Measurements from ENCODE around the gene NAT9.

Gene NAT9

DNA sequence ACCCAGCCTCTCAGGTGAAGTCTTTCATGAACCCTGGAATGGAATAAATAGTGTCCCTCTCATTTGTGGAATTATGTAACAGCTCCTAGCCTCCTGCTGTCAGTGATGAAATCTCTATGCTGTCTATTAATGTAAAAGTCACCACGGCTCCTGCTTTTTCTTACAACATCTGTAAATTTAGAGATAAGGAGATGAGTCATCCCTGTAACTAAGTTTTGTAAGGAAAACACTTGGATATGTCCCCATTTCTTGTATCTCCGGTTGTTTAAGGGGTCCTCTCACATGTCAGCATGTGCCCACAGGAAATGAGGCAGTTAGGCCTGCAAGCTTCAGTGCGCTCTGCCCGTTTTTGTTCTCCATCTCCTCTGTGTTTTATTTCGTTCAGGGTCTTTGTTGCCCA lies 2.8 kb upstream of the NAT9 start:
- DNase-seq, result no peak

DNA sequence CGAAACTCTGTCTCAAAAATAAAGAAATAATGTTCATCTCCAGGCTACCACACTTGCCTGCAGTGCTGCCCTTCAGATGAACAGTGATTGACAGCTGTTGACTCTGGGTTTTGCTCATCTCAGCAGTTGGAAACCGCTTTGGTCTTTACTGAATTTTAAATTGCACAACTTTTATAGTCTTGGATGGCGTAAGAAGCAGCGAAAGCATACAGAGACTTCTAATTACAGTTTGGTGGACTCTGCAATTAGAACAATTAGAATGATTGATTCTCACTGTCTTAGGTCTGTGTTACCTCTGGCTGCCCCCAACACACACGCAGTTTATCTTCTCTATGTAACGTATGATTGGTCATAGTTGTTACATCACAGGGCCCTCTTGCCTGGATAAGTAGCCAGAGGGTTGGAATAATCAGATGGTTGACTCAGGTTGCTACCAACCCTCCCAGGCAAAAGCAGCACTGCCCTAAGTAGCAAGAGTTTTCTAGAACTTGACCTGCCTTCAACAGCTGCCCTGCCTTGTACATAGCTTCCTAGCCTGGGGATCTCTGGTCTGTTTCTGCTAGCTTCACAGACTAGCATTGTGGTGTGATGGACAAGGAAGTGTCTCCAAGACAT lies 1.9 kb upstream of the NAT9 start:
- no peak for DNase-seq

DNA sequence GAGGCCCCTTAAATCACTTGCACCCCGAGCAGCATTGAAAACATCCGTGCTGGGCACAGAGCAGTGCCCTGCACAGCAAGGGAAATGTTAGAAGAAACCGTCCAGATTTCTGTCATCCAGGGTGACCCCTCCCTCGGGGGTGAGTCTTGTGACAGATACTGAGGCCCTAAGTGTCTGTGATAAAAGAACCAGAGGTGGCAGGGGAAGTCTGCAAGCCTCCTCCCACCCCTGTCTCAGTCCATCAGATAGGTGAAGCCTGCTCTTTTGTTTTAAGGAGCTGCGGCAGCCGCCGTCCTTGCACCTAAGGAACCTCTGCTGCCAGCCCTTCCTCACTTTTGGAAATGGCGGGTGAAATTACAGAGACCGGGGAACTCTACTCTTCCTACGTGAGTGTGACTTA lies 845 bp upstream of the NAT9 start:
- DNase-seq, result no peak

DNA sequence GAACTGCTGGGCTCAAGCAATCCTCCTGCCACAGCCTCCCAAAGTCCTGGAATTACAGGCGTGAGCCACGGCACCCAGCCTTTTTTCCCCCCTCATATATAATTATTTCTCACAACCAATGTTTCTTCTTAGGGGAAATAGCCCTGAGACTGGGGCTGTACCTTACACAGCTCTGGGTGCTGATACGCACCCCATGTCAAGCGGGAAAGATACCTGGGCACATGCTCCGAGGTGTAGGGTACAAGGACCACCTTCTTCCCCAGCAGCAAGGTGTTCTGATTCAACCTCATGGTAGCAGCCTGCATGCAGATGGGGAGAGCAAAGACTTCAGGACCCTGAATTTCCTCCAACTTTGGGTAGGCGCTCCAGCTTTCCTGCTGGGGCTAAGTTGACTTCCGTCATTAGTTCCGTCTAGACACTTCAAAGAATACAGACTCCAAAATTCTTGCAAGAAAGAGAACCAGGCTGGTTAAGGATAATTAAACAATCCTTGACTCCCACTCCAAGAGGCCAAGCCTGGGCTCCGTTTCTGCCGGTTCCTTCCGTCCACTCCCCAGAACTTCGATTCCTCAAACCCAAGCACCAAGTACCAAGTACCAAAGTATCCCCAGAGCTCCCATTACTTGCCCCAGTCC lies 619 bp downstream of the NAT9 start:
- DNase-seq, result no peak

DNA sequence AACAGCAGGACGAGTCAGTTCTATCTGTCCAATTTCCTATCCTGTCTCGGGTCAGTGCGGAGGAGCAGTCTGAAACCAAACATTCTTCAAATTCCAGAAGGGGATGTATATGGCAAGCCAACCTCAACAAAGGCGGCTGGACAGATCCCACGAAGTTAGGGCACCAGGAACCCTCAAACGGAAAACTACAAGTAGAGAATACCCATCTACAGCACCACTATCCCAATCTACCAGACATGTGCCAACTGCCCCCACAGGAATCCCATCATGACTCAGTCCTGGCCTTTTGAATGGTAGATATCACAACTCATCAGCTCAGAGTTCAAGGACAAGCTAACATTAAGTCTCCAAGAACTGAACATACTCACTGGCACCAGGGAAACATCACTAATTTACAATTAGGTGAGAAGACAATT lies 2.3 kb downstream of the NAT9 start:
- DNase-seq, result peak; percentile 42

DNA sequence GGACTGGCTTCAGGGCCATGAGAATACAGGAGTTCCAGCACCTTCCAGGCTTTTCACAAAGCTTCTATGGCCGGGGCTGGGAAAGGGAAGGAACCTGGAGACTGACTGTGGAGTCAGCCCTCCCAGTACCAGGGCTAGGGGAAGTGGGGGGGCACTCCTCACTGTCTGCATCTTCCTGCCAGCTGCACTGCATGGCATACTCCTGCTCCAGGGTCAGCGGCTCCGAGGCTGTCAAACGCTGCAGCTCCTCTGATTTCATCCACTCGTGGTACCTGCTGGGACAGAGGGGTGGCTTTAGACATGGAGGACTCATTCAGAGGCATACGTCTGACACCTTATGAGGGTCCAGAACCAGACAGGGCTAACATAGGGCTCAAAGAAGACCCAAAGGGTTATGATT lies 2.7 kb downstream of the NAT9 start:
- DNase-seq, result no peak

DNA sequence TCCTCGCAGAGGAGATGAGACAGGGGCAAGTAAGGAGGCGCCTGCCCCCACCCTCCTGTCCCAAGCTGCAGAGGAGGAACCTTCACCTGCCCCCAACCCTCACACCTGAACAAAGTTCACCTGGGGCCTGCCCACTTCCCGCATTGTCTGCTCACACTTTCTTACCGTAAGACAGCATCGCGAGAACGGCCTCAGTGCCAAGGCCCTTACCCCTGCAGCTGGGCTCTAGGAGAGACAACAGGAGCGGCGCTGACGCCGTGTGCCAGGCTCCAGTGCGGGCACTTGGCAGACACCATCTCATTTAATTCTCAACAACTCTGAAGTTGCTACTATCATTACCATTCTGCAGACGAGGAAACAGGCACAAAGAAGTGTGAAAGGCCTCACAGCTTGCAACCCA lies 4.1 kb downstream of the NAT9 start:
- DNase-seq, result no peak

DNA sequence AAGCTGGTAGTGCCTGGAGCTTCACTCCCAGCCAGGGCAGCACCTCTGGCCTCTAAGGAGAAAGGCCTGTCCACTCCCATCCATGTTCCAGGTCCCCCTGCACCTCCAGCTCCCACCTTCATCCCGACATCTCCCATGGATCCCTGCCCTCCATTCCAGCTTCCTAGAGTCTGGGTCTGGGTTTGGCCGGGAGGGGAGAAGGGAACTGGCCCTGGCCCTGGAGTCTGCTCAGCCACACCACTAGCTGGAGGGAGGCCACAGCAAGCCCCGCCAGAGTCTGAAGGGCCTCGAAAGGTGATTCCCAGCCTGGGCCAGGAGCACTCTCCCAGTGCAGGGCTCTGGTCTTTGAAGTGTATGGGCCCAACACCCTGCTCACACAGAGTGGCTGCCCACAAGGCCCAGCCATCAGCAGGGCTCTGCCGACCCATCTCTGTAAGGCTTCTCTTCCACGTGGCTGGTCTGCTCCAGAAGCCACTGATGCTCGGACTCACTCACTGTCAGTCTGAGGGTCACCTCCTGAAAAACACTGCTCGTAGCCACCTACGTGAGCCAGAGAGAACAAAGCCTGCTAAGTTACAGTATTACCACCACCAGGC lies 4.7 kb downstream of the NAT9 start:
- no peak for DNase-seq

DNA sequence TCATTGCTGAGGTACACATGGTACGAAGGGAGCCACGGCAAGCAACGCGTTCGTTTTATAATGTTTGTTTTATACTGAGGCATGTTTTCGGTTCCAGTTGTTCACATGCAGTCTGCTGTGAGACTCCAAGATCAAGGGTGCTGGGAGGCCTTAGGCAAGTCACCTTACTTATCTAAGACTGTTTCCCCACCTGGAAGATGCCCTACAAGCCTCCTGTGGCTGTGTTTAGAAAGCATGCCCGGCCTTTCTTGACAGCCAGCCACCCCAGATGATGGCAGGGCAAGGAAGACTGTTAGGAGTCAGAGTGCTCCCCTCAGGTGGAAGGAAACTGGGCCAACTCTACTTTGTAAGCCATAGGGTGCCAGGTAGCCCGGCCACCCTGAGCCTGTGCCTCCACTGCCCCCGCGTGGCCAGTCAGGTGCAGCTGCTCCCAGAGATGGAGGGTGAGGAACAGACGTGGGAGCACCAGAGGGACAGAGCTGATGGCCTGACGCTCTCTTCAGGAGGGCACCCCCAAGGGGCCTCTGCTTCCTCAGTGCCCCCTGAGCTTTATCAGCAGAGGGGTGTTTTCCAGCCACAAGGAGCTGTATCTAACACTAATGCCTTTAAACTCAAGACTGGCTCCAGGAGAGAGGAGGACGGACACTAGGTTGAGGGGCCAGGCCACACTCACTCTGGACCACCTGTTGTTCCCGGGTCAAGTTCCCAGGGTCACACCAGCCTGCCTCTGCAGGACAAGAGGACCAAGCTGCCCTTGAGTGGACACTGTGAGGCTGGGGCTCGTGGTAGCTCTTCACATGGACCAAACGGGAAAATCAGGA lies 5.4 kb downstream of the NAT9 start:
- peak; percentile 16 for DNase-seq

DNA sequence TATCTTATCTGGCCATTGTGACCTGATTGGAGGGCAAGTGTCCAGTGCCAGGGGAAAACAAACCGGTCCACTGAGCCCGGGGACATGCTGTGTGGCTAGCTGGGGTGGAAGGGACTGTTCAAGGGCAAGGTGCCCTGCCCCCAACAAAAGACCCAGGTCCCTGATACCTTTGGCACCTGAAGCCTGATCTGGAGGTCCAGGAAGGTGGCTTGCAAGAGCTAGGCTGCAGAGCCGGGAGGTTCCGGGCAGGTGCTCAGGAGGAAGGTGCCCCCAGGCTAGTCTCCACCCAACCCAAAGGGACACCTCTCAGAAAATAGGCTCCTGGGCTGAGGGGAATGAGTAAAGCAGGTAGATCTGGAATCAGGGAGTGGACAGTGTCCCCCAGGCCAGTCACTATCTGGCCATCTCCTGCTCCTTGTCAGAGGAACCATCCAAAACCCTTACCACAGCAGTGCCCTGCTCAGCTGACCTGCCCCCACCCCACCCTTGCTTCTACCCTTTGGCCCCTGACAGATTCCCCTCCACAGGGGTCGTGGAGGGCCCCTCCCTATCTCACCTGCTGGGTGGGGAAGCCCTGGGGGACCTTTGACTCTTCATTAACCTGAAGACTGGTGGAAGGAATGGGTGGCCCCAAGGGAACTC lies 6.2 kb downstream of the NAT9 start:
- DNase-seq, result no peak

DNA sequence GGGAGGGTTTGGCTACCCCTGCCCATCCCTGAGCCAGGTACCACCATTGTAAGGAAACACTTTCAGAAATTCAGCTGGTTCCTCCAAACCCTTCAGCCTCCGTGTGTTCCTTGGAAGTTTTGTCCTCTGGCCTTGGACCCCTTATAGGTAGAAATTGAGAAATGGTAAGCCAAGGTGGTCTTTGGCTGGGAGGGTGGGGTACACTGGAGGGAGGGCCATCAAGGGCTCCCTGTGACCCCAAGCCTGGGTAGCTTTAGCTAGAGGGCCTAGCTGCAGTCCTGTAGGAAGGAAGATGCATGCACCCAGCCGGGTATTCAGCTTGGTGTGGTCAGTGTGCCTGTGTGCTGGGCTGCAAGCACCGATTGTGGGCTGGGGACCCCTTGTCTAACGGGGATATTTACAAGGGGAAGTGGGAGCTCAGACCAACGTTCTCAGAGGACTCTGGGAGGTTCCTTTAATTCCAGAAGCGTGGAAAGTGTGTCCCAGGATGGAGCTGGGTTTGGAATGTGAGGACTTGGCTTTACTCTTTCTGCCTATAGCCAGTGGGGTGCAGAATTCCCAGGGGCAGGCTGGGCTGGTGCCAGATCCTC lies 6.8 kb downstream of the NAT9 start:
- DNase-seq, result no peak

DNA sequence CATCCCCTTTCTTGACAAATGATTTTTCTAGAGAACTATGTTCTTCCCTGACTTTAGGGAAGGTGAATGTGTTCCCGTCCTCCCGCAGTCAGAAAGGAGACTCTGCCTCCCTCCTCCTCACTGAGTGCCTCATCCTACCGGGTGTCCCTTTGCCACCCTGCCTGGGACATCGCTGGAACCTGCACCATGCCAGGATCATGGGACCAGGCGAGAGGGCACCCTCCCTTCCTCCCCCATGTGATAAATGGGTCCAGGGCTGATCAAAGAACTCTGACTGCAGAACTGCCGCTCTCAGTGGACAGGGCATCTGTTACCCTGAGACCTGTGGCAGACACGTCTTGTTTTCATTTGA lies 7.4 kb downstream of the NAT9 start:
- no peak for DNase-seq

DNA sequence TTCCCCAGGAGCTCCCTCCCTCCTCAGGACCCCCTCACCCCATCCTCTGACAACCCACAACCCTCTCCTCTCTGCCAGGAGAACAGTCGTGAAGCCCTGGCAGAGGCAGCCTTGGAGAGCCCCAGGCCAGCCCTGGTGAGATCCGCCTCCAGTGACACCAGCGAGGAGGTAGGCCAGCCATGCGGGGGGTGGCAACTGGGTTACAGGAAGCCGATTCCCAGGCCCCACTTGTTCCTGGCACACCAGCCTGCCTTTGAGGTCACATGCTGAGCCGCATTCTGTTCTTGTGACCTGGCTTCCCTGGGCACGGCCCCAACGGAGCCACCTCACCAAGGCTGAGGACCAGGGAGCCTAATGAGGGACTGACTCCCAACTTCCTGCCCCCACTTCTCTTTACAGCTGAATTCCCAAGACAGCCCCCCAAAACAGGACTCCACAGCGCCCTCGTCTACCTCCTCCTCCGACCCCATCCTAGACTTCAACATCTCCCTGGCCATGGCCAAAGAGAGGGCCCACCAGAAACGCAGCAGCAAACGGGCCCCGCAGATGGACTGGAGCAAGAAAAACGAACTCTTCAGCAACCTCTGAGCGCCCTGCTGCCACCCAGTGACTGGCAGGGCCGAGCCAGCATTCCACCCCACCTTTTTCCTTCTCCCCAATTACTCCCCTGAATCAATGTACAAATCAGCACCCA lies 7.9 kb downstream of the NAT9 start:
- DNase-seq, result no peak

DNA sequence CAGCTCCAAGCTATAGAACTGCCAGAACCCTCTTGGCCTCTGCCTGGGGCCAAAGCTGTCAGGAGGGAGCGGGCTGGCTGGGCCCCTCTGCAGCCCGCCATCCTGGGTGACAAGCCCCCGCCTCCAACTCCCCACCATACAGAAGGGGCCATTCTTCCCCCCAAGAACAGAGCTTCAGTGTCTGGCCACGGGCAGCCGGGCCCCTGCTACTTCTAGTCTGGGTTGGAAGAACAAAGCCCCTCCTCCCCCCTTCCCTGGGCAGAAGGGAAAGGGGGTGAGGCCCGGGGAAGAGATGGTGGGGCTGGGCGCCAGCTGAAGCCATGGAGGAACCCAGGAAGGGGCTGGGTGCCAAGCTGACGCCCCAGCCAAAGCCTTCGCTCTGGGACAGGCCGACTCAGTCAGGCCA lies 9.0 kb downstream of the NAT9 start:
- DNase-seq, result no peak

DNA sequence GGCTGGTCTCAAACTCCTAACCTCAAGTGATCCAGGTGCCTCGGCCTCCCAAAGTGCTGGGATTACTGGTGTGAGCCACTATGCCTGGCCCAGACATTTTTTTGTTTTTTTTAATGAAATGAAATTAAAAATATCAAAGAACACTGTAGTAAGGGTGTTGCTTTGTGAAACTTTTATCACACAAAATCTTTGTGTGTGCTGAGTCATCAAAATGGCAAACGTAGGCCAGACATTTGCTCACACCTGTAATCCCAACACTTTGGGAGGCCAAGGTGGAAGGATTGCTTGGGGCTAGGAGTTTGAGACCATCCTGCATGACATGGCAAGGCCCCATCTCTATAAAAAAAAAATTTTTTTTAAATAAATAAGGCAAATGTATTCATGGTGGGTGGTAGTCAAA lies 9.7 kb downstream of the NAT9 start:
- DNase-seq, result no peak

DNA sequence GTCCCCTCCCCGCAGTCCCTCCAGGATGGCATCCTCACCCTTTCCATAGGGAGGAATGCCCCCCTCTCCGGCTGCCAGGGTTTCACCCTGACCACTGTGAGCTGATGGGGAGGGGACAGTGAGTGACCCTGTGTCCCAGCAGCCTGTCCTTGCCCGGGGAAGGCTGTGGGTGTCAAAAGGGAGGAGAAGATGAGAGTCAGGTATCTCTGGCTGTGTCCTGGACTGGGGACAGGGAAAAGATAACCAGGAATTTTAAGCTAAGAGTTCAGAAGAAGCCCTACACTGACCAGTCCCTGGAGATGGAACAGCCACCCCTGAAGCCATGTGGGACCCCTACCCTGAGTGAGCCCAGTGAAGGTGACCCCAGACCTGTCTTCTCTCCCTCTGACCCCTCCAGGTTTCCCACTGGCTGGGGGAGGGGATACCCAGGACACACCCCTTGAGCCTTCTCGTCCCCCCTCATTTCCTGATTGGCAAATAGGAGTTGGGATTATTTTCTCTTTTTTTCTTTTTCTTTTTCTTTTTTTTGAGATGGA lies 11.3 kb downstream of the NAT9 start:
- no peak for DNase-seq

DNA sequence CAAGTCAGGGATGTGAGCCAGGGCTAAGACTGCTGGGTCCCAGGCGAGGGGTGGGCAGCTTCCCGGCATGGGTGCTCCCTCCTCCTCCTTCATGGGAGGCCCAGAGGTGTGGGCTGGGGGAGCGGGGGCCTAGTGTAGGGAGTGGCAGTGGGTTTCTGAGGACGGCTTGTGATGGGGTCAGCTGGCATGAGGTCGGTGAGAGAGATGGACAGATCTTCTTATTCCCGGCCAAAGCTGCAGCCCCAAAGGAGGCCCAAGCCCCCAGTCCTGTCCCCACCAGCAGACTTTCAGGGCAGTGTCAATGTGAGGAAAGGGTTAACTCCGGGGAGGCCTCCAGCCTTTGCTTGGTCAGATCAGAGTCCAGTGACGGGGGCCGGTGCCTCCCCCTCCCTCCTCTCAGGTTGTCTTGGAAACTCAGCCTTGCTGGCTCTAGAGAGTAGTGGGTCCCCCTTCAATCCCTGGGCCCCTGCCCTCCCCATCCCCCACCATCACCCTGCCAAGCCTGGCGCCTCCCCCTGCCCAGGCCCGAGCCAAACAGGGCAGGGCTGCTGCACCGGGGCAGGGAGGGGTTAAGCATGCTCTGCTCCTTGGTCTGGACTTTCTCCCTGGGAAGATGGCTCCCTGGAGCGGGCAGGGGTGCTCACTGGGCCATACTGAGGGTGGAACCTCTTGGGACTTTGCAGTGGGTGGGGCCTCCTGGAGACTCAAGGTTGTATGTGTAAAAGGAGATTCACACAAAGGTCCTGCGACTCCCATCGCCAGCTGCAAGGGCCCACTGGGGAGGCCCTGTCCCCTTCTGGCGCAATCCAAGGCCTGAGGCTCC lies 12.4 kb downstream of the NAT9 start:
- DNase-seq, result no peak

DNA sequence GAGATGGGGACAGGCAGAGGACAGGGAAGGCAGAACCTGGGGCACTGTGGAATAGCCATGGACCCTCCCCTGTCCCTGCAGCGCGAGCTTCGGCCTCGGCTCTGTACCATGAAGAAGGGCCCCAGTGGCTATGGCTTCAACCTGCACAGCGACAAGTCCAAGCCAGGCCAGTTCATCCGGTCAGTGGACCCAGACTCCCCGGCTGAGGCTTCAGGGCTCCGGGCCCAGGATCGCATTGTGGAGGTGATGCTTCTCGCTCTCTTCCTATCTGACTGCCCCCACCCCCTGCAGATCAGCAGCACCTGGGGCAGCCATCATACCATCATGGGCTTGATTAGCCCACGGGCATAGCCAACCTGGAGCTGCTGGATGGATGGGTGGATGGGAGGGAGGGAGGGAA lies 14.2 kb downstream of the NAT9 start:
- no peak for DNase-seq

DNA sequence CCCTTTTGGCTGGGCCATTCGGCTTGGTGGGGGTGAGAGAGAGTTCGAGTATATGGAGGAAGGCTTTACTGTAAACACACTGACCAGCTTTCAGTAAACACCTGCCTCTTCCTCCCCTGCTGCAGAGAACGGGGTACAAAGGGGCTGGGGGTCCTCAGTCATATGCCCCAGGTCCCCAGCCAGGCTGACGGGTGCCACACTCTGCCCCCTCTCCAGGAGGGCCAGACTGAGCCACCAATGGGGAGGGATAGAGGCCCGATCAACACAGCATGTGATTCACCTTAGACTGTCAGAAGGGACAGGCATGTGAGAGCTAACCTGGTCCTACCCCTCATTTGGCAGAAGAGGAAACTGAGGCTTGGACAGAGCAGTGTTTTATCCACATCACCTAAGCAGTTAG lies 14.7 kb downstream of the NAT9 start:
- DNase-seq, result no peak

DNA sequence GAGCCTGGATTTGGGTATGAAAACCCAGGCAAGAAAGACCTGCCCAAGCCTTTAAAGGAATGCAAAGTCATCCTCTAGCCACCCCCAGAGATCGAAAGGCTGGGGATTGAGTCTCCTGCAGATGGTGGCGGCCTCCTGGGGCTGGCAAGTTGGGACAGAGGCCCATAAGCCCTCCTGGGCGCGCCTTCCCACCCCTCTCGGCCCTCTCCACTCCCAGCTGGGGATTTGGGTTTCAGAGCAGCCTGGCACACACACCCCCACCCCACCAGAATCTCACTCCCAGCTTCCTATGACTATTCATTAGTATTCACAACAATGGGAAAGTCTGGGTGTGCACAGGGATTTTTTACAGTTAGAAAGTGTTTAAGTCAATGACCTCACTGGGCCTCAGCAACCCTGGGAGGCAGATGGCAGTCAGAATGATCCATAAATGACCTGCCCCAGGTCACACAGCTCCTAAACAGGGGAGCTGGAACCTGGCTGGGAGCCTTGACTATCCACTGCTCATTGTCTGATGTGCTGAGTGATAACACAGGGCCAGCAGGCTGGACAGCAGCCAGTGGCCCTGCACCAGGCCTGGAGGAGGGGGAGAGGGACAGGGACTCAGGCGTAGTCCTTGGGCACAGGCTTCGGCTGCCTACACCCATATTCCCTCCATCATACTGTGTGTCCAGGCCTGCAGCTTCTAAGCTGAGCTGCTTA lies 15.6 kb downstream of the NAT9 start:
- no peak for DNase-seq

DNA sequence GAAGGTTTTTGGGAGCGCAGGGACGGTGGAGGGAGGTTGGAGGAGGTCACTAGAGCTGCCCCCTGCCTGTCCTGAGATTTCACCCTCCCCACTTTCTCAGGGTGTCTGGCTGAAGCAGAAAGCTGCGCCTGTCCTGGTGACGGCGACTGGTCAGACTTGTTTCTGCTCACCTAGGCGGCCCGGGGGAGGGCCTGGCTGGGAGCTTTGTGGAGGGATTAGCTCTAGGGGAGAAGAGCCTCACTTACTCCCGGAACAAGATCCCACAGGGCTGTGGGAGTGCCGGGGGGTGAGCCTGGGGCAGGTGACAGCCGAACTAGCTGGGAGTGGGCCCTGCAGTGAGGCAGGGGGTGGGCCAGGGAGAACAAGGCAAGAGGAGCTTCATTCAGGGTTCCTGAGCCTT lies 16.2 kb downstream of the NAT9 start:
- no peak for DNase-seq

Measured in fibroblast of skin of right quadriceps (primary cell).